Activated CD8-positive, alpha-beta memory T cell treated with anti-CD3 and anti-CD28 coated beads, Interleukin-2, amount 50 U/mL, for 24 hours (primary cell): ENCODE measurements around the gene CCDC87.

ENCODE experiments used
- DNase-seq: peaks from one replicate; pipeline ENCODE4 v3.0.0-alpha.2; 2020; ENCODE audit errors: extremely low read depth

Gene CCDC87

GRCh38 chr11:66581261-66581660, 11.6 kb downstream of the CCDC87 start:
- DNase-seq = no peak

- DNase-seq = no peak
Measured at GRCh38 chr11:66580803-66581202, 12.1 kb downstream of the CCDC87 start.

GRCh38 chr11:66579017-66579606, 13.8 kb downstream of the CCDC87 start:
- peak; percentile 61 for DNase-seq

- DNase-seq = no peak
Measured at GRCh38 chr11:66570850-66571180, 22.0 kb downstream of the CCDC87 start.

- no peak for DNase-seq
Measured at GRCh38 chr11:66570079-66570849, 22.6 kb downstream of the CCDC87 start.

GRCh38 chr11:66569076-66569475, 23.8 kb downstream of the CCDC87 start:
- DNase-seq = no peak

- no peak for DNase-seq
Measured at GRCh38 chr11:66568124-66568916, 24.5 kb downstream of the CCDC87 start, which contains the start of gene CTSF. TSS of gene CTSF (minus strand) at chr11:66568606. CDS start at chr11:66568486, 120 bp downstream.

GRCh38 chr11:66567787-66568123, 25.1 kb downstream of the CCDC87 start:
- DNase-seq = no peak

- DNase-seq = no peak
Measured at GRCh38 chr11:66566221-66566620, 26.6 kb downstream of the CCDC87 start.

GRCh38 chr11:66564984-66565383, 27.9 kb downstream of the CCDC87 start:
- DNase-seq = no peak

- no peak for DNase-seq
Measured at GRCh38 chr11:66564538-66564937, 28.3 kb downstream of the CCDC87 start.

- no peak for DNase-seq
Measured at GRCh38 chr11:66563832-66564231, 29.0 kb downstream of the CCDC87 start.

GRCh38 chr11:66562907-66563583, 29.8 kb downstream of the CCDC87 start:
- no peak for DNase-seq

- DNase-seq = no peak
Measured at GRCh38 chr11:66562275-66562674, 30.6 kb downstream of the CCDC87 start.

GRCh38 chr11:66561975-66562248, 31.0 kb downstream of the CCDC87 start:
- DNase-seq = no peak

- DNase-seq = no peak
Measured at GRCh38 chr11:66561178-66561974, 31.5 kb downstream of the CCDC87 start.

GRCh38 chr11:66559866-66560676, 32.8 kb downstream of the CCDC87 start:
- no peak for DNase-seq

- DNase-seq = no peak
Measured at GRCh38 chr11:66559142-66559865, 33.6 kb downstream of the CCDC87 start.

GRCh38 chr11:66557733-66558326, 35.0 kb downstream of the CCDC87 start:
- DNase-seq = no peak

- DNase-seq = no peak
Measured at GRCh38 chr11:66556086-66556485, 36.8 kb downstream of the CCDC87 start.
